Stomach (tissue), 9 donors: Measurements from ENCODE around the gene PMM2. TPM values are rescaled to one million over a fixed set of nuclear protein-coding genes. Genes with fewer than 3 reads are reported as not detected.

Experiments used
- DNase-seq, 2 donors: peaks; one replicate each; pipeline versions ENCODE4 v3.0.0 to v3.0.0-alpha.2; 2013 to 2019
- H3K27ac ChIP-seq, 5 donors: fragments of 200-600 bp in 4 of 5; sonication (generic) in 4 of 5; one replicate each; pipeline ENCODE4 v1.5.1; 2013 to 2019; ENCODE audit warnings: mild to moderate bottlenecking in 1 of 5, moderate library complexity in 1 of 5
- H3K27me3 ChIP-seq, 3 donors: fragments of 200-600 bp; sonication (generic); one replicate each; pipeline ENCODE4 v1.5.1; 2017 to 2019; ENCODE audit warnings: mixed run types in 1 of 3
- H3K36me3 ChIP-seq, 4 donors: fragments of 200-600 bp; sonication (generic); 1 replicate in 3 of 4; 2 replicates in 1 of 4; pipeline ENCODE4 v1.5.1; 2016 to 2019
- H3K4me1 ChIP-seq, 4 donors: fragments of 200-600 bp; sonication (generic); one replicate each; pipeline ENCODE4 v1.5.1; 2016 to 2019
- H3K4me3 ChIP-seq, 4 donors: fragments of 200-600 bp; sonication (generic) in 3 of 4; one replicate each; pipeline ENCODE4 v1.5.1; 2016 to 2019; ENCODE audit warnings: mild to moderate bottlenecking in 1 of 4
- H3K9me3 ChIP-seq, 4 donors: fragments of 200-600 bp; sonication (generic); one replicate each; pipeline ENCODE4 v1.5.1; 2016 to 2019
- EP300 ChIP-seq: sonication (generic); formaldehyde crosslinking; IDR thresholded peaks from one replicate; pipeline ENCODE4 v1.6.1; 2017; ENCODE audit warnings: antibody characterized with exemption
- POLR2A ChIP-seq, 4 donors: fragments of 450-650 bp; IDR thresholded peaks; one replicate each; pipeline ENCODE4 v1.6.1; 2016; ENCODE audit warnings: antibody characterized with exemption in 4 of 4, control low read depth in 2 of 4, mild to moderate bottlenecking in 1 of 4, moderate library complexity in 1 of 4
- POLR2AphosphoS5 ChIP-seq, 3 donors: sonication (generic); formaldehyde crosslinking; IDR thresholded peaks; one replicate each; pipeline ENCODE4 v1.6.1; 2016; ENCODE audit warnings: antibody characterized with exemption in 3 of 3
- WGBS, 5 donors: extraction: QIAGEN DNeasy Blood & Tissue Kit in 3 of 5; methylation state at CpG; one replicate each; pipeline versions ENCODE4 v1.1.5 to v1.1.7; 2013 to 2018; 5-methylcytosine and 5-hydroxymethylcytosine counted together
- intact Hi-C: fragments of 100-400 bp; cut with DNase I; formaldehyde crosslinking; loops from one replicate; pipeline ENCODE4 v1.15.1; 2023; ENCODE audit warnings: low total_unique reads
- polyA plus RNA-seq, 3 donors: library from polyadenylated mRNA; stranded (reverse); fragments of 200-250 nt; gene quantifications; one replicate each; pipeline ENCODE4 v1.2.3, GENCODE V29; 2013
- total RNA-seq, 5 donors: library from RNA; depleted of rRNA; stranded (reverse); fragments of >200 nt; gene quantifications; one replicate each; pipeline versions ENCODE4 v1.1.0 to v1.2.3, GENCODE V29; 2014 to 2016
- TF ChIP-seq, protein P1 (sequence below), 7 experiments: fragments of 450-650 bp in 4 of 7; fragments of 200-600 bp in 3 of 7; sonication (generic) in 3 of 7; IDR thresholded peaks; one replicate each; pipeline ENCODE4 v1.5.1; 2016 to 2019; ENCODE audit warnings: antibody characterized with exemption in 7 of 7, control low read depth in 2 of 7, mild to moderate bottlenecking in 1 of 7
- donor health status: healthy with polysubstance abuse.
- donor health status: Bipolar disorder and iron deficiency.
- donor health status: healthy.

The PMM2 gene
- total and polyA plus RNA-seq, 8 donors, result 15.1 to 89.3 (median 40.4) TPM

DNA sequence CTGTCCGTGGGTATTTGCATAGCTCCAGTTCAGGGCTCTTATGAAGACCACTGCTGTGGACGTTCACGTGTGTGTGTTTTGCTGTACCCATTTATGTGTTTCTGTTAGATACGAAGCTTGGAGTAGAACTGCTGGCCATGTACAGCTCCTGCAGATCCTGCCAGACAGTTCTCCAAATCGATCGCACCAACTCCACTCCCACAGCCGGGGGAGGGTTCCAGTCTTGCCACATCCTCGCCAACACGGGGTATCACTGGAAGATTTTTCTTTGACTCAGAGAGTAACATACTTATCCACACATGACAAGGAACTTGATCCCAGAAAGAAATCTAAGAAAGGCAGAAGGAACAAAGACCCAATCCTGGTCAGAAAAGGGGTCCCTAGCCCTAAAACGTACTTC lies 37.6 kb upstream of the PMM2 start:
- DNase-seq, result no peak
- WGBS, 5 donors, result 88 to 91% (median 91%) methylated on average over 10 of the region's 10 CpGs
- Histone ChIP-seq H3K4me1 (no peaks in the 10 kb centered on the region), H3K9me3 (no peaks in the 10 kb centered on the region), H3K36me3 (peaks cover 0 to 64% (median 27%) of the 10 kb centered on the region in 4 donors), H3K27ac (no peak overlapping the region), H3K27me3 (no peaks in the 10 kb centered on the region), H3K4me3 (no peak overlapping the region)
- intact Hi-C loops, result no loop called here
- TF ChIP-seq POLR2A (IDR thresholded peaks at IDR 0.05), result no peak
- no peak for TF ChIP-seq EP300
- TF ChIP-seq, protein P1, sequence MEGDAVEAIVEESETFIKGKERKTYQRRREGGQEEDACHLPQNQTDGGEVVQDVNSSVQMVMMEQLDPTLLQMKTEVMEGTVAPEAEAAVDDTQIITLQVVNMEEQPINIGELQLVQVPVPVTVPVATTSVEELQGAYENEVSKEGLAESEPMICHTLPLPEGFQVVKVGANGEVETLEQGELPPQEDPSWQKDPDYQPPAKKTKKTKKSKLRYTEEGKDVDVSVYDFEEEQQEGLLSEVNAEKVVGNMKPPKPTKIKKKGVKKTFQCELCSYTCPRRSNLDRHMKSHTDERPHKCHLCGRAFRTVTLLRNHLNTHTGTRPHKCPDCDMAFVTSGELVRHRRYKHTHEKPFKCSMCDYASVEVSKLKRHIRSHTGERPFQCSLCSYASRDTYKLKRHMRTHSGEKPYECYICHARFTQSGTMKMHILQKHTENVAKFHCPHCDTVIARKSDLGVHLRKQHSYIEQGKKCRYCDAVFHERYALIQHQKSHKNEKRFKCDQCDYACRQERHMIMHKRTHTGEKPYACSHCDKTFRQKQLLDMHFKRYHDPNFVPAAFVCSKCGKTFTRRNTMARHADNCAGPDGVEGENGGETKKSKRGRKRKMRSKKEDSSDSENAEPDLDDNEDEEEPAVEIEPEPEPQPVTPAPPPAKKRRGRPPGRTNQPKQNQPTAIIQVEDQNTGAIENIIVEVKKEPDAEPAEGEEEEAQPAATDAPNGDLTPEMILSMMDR (IDR thresholded peaks at IDR 0.05), result no peak
- no peak for TF ChIP-seq POLR2AphosphoS5 (IDR thresholded peaks at IDR 0.05)

DNA sequence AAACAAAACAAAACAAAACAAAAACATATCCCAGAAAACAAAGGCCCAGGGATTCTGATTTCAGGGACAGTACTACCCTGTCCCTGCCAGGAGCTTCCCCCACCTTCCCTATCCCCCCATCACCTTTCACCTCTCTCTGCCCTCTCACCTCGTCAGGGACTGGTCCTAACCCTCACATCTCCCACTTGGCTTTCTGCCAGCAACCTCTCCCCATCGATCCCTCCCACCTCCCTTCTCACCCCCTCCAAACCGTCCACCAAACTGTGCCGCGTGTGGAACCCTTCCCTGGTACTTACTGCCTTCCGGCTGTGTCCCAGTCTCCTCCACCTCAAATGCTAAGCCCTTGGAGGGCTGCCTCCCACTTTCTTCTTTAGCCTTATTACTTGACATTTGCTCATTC lies 36.6 kb upstream of the PMM2 start:
- H3K27ac ChIP-seq, result no peak overlapping the region
- intact Hi-C loops, result no loop called here
- no peaks in the 10 kb centered on the region for H3K27me3 ChIP-seq
- H3K36me3 ChIP-seq, result peaks cover 0 to 70% (median 33%) of the 10 kb centered on the region in 4 donors
- DNase-seq, result no peak
- H3K4me3 ChIP-seq, result no peak overlapping the region
- TF ChIP-seq EP300, result no peak
- TF ChIP-seq, protein P1 (IDR thresholded peaks at IDR 0.05), result no peak
- TF ChIP-seq POLR2A (IDR thresholded peaks at IDR 0.05), result no peak
- no peak for TF ChIP-seq POLR2AphosphoS5 (IDR thresholded peaks at IDR 0.05)
- H3K9me3 ChIP-seq, result no peaks in the 10 kb centered on the region
- no peaks in the 10 kb centered on the region for H3K4me1 ChIP-seq
- WGBS, 5 donors, result 84 to 93% (median 88%) methylated on average over 6 of the region's 6 CpGs

DNA sequence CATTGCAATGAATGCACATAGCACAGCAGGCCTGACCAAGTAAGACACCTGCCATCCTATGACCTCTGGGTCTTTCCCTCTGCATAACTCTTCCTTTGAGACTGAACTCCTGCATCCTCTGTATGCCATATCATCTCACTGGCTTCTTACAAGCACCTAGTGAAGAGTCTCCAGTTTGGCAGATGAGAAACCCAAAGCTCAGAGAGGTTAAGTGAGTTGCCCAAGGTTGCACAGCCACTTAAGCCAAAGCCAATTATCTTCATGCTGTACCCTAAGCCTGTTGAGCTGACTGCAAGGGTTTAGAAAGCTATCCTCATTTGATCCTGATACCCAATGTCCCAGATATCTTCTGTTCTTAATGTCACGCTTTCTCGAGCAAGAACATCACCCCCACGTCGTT lies 35.4 kb upstream of the PMM2 start:
- 89 to 100% (median 95%) methylated on average over 4 of the region's 4 CpGs for WGBS, 5 donors
- H3K27ac ChIP-seq, result no peak overlapping the region
- intact Hi-C loops, result no loop called here
- H3K9me3 ChIP-seq, result no peaks in the 10 kb centered on the region
- no peak for TF ChIP-seq EP300
- TF ChIP-seq POLR2A (IDR thresholded peaks at IDR 0.05), result no peak
- TF ChIP-seq, protein P1 (IDR thresholded peaks at IDR 0.05), result no peak
- no peak for TF ChIP-seq POLR2AphosphoS5 (IDR thresholded peaks at IDR 0.05)
- H3K27me3 ChIP-seq, result no peaks in the 10 kb centered on the region
- DNase-seq, result no peak
- H3K4me3 ChIP-seq, result no peak overlapping the region
- no peaks in the 10 kb centered on the region for H3K4me1 ChIP-seq
- H3K36me3 ChIP-seq, result peaks cover 0 to 75% (median 36%) of the 10 kb centered on the region in 4 donors

DNA sequence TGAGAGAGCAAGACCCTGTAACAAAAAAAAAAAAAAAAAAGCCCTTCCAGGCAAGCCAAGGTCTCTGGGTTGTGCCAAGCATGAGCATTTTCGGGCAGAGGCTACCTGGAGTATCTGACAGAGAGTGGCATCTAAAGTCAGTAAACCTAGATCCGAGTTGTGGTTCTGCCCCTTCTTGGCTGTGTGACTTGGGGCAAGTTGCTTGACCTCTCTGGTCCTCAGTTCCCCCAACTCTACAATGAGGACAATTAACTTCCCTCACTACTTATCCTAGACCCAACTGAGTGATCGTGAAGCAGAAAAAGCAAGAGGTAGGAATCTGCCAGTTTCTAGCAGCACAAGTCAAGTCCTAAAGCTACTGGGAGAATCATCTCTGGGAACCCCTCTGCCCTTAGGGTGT lies 34.6 kb upstream of the PMM2 start:
- no peaks in the 10 kb centered on the region for H3K4me1 ChIP-seq
- no peak overlapping the region for H3K27ac ChIP-seq
- no peak overlapping the region for H3K4me3 ChIP-seq
- peaks cover 0 to 75% (median 36%) of the 10 kb centered on the region in 4 donors for H3K36me3 ChIP-seq
- no peak for DNase-seq
- no peak for TF ChIP-seq POLR2A (IDR thresholded peaks at IDR 0.05)
- TF ChIP-seq POLR2AphosphoS5 (IDR thresholded peaks at IDR 0.05), result no peak
- no peak for TF ChIP-seq EP300
- intact Hi-C loops, result no loop called here
- no peaks in the 10 kb centered on the region for H3K27me3 ChIP-seq
- WGBS, 5 donors, result 93 to 98% (median 96%) methylated on average over 3 of the region's 3 CpGs
- H3K9me3 ChIP-seq, result no peaks in the 10 kb centered on the region

DNA sequence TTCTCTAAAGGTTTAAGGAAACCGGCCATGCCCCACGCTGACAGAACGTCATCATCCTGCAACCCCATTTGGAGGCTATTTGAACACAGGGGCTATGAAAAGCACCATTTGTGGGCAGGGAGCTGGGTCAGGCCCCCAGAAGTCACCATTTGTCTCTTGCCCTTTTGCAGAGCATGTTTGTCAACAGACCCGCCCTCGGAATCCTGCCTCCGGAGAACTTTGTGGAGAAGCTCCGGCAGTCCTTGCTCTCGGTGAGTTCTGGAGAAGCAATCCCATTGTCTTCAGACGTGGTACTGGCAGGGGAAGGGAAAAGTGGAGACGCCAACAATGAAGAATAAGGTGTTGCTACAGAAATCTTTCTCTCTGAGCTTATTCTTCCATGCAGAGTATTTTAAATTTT lies 33.7 kb upstream of the PMM2 start:
- Histone ChIP-seq H3K9me3 (no peaks in the 10 kb centered on the region), H3K27me3 (no peaks in the 10 kb centered on the region), H3K27ac (no peak overlapping the region), H3K4me3 (no peak overlapping the region), H3K36me3 (peaks cover 0 to 77% (median 43%) of the 10 kb centered on the region in 4 donors), H3K4me1 (no peaks in the 10 kb centered on the region)
- 69 to 86% (median 79%) methylated on average over 10 of the region's 10 CpGs for WGBS, 5 donors
- DNase-seq, result no peak
- intact Hi-C loops, result no loop called here
- TF ChIP-seq EP300 (no peak), POLR2A (IDR thresholded peaks at IDR 0.05) (no peak), POLR2AphosphoS5 (IDR thresholded peaks at IDR 0.05) (no peak)
- TF ChIP-seq, protein P1 (IDR thresholded peaks at IDR 0.05), result no peak
